Ishikawa (cell line): Measurements from ENCODE around the gene DOCK2.

Source experiments
- CEBPB ChIP-seq: IDR thresholded peaks from 2 replicates; pipeline ENCODE4 v1.6.1; 2012
- CREB1 ChIP-seq: IDR thresholded peaks from 2 replicates; pipeline ENCODE4 v1.6.1; 2012; ENCODE audit warnings: low read depth
- EGR1 ChIP-seq: IDR thresholded peaks from 2 replicates; pipeline ENCODE4 v1.6.1; 2012
- EP300 ChIP-seq: IDR thresholded peaks from 2 replicates; pipeline ENCODE4 v1.6.1; 2012; ENCODE audit warnings: borderline replicate concordance
- FOXM1 ChIP-seq: IDR thresholded peaks from 2 replicates; pipeline ENCODE4 v1.6.1; 2012; ENCODE audit warnings: low read depth, borderline replicate concordance
- NFIC ChIP-seq: IDR thresholded peaks from 2 replicates; pipeline ENCODE4 v1.6.1; 2012
- RAD21 ChIP-seq: IDR thresholded peaks from 2 replicates; pipeline ENCODE4 v1.6.1; 2012; ENCODE audit warnings: low read depth
- TAF1 ChIP-seq: IDR thresholded peaks from 2 replicates; pipeline ENCODE4 v1.6.1; 2012; ENCODE audit warnings: low read depth, mild to moderate bottlenecking
- TCF12 ChIP-seq: IDR thresholded peaks from 2 replicates; pipeline ENCODE4 v1.6.1; 2012; ENCODE audit warnings: low read depth
- TEAD4 ChIP-seq: IDR thresholded peaks from 2 replicates; pipeline ENCODE4 v1.6.1; 2012
- YY1 ChIP-seq: IDR thresholded peaks from 2 replicates; pipeline ENCODE4 v1.6.1; 2012; ENCODE audit warnings: low read depth
- ZBTB7A ChIP-seq: IDR thresholded peaks from 2 replicates; pipeline ENCODE4 v1.6.1; 2012; ENCODE audit warnings: low read depth
- TF ChIP-seq, protein P1 (sequence below): IDR thresholded peaks from 2 replicates; pipeline ENCODE4 v1.6.1; 2012
- TF ChIP-seq, protein P2 (sequence below): IDR thresholded peaks from 2 replicates; pipeline ENCODE4 v1.6.1; 2012
- TF ChIP-seq, protein P3 (sequence below): IDR thresholded peaks from 2 replicates; pipeline ENCODE4 v1.6.1; 2012; ENCODE audit warnings: low read depth, mild to moderate bottlenecking

The DOCK2 gene

DNA sequence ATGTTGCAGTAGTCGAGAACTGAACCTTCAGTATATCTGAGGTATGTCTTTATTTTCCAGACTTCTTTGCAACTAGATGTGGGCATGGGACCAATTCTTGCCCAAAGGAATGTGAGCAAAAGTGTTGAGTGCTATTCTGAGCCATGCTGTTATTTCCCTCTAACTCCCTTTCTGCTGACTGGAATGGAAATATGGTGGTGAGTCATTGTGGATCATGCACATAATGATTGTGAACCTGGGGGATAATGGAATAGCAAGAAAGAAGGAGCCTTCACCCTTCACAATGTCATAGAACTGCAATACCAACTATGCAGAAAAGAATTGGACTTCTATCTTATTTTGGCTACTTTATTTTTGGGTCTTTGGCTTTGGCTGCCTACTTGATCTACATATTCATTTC is 10.3 kb upstream of the DOCK2 start:
- TF ChIP-seq TEAD4 (no peak), EGR1 (no peak), EP300 (no peak)
- TF ChIP-seq, protein P1, sequence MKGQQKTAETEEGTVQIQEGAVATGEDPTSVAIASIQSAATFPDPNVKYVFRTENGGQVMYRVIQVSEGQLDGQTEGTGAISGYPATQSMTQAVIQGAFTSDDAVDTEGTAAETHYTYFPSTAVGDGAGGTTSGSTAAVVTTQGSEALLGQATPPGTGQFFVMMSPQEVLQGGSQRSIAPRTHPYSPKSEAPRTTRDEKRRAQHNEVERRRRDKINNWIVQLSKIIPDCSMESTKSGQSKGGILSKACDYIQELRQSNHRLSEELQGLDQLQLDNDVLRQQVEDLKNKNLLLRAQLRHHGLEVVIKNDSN: no peak

DNA sequence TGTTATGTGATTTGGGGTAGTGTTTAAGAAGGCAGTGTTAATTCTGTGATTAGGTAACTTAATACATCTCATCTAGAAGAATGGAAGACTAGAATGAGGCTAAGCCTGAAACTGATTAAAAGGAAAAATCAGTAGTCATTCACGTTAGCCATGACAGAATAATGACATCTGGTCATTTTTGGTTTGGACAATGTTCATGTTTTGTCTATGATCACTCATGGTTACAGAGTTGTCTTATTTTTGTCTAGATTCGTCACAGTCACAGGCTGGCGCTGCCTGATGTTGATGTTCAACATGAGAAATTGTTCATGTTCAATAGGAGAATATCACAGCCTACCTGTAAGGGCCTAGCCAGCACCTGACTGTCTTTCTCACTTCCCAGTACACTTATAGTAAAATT is 9.5 kb upstream of the DOCK2 start:
- TF ChIP-seq, protein P2, sequence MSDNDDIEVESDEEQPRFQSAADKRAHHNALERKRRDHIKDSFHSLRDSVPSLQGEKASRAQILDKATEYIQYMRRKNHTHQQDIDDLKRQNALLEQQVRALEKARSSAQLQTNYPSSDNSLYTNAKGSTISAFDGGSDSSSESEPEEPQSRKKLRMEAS: no peak
- TF ChIP-seq TEAD4: no peak
- TF ChIP-seq EGR1: no peak
- TF ChIP-seq, protein P1: no peak
- no peak for TF ChIP-seq EP300
- no peak for TF ChIP-seq RAD21
- TF ChIP-seq, protein P3, sequence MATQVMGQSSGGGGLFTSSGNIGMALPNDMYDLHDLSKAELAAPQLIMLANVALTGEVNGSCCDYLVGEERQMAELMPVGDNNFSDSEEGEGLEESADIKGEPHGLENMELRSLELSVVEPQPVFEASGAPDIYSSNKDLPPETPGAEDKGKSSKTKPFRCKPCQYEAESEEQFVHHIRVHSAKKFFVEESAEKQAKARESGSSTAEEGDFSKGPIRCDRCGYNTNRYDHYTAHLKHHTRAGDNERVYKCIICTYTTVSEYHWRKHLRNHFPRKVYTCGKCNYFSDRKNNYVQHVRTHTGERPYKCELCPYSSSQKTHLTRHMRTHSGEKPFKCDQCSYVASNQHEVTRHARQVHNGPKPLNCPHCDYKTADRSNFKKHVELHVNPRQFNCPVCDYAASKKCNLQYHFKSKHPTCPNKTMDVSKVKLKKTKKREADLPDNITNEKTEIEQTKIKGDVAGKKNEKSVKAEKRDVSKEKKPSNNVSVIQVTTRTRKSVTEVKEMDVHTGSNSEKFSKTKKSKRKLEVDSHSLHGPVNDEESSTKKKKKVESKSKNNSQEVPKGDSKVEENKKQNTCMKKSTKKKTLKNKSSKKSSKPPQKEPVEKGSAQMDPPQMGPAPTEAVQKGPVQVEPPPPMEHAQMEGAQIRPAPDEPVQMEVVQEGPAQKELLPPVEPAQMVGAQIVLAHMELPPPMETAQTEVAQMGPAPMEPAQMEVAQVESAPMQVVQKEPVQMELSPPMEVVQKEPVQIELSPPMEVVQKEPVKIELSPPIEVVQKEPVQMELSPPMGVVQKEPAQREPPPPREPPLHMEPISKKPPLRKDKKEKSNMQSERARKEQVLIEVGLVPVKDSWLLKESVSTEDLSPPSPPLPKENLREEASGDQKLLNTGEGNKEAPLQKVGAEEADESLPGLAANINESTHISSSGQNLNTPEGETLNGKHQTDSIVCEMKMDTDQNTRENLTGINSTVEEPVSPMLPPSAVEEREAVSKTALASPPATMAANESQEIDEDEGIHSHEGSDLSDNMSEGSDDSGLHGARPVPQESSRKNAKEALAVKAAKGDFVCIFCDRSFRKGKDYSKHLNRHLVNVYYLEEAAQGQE: no peak

DNA sequence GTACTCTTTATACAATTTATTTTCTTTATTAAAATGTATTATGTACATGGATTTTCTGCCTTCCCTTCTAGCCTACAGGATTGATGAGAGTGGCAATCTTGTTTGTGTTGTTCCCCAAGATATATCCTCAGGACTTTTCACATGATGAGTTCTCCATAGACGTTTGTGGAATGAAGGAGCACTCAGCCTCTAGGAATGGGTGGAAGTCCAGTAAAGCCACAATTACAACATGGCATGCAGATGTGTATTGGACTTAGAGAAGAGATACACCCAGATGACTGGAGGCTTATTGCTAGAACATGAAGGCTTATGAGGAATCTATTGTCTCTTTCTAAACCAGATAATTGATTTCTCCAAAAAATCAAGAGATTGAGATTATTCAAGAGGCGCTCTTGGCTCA is 8.2 kb upstream of the DOCK2 start:
- no peak for TF ChIP-seq EP300
- no peak for TF ChIP-seq TAF1
- TF ChIP-seq TCF12: no peak
- TF ChIP-seq, protein P1: no peak
- TF ChIP-seq CREB1: no peak
- TF ChIP-seq FOXM1: no peak
- TF ChIP-seq, protein P3: no peak
- no peak for TF ChIP-seq EGR1
- TF ChIP-seq TEAD4: no peak

DNA sequence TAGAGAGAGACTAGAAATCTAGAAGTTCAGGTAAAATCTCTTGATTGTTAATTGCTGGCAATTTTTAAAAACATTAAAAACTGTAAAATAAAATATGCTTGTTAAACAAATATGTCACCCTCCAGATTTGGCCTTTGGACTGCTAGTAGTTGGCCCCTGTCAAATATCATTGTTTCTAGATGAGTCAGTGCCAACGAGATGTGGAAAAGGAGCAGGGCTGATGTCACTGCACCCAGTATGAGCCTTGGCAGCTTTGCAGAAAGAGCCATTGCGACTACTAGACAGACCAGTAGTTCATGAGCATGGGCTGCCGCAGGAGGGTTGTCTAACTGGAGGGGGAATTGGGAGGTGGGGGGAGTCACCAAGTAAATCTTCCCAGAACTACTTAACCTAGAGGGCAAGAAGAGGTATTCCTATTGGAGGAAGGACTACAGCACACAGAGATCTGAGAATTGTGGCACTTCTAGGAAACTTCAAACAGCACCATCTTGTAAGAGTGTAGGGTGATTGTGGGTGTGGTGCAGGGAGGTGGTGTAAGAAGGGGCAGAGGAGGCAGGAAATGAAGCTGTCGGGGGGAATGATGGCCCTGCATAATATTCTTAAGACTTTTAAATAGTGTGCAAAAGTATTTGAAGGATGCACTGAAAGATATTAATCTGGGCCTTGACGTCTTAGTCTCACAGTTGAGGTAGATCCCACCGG is 7.1 kb upstream of the DOCK2 start:
- TF ChIP-seq EP300: no peak
- no peak for TF ChIP-seq FOXM1
- no peak for TF ChIP-seq TAF1
- no peak for TF ChIP-seq RAD21
- TF ChIP-seq, protein P1: no peak
- TF ChIP-seq TEAD4: no peak
- no peak for TF ChIP-seq TCF12
- TF ChIP-seq EGR1: no peak
- no peak for TF ChIP-seq YY1
- TF ChIP-seq CEBPB: no peak
- TF ChIP-seq NFIC: no peak
- TF ChIP-seq, protein P2: no peak
- TF ChIP-seq CREB1: no peak
- TF ChIP-seq, protein P3: no peak
- no peak for TF ChIP-seq ZBTB7A
